SU-DHL-6 (cell line): ENCODE data around the gene VASN.

Experiments
- CTCF ChIP-seq: fragments of 200-600 bp; sonication (generic); IDR thresholded peaks from one replicate; pipeline ENCODE4 v1.5.1; 2017; ENCODE audit warnings: antibody characterized with exemption, mild to moderate bottlenecking, low read length, moderate library complexity; ENCODE audit not compliant: insufficient read depth, poor library complexity, severe bottlenecking
- EZH2phosphoT487 ChIP-seq: fragments of 200-600 bp; sonication (generic), shearing (Covaris generic); conservative IDR thresholded peaks from 2 replicates; pipeline ENCODE4 v1.6.1; 2018; ENCODE audit warnings: mild to moderate bottlenecking, antibody characterized with exemption, low read length, moderate library complexity, mixed read lengths

GRCh38 chr16:4332083-4332482, 39.6 kb upstream of the VASN start:
- no peak for TF ChIP-seq CTCF
- no peak for TF ChIP-seq EZH2phosphoT487
